ENCODE data around the gene SIGLEC11. TPM values are rescaled to one million over a fixed set of nuclear protein-coding genes. Genes with fewer than 3 reads are reported as not detected.
A peak's percentile ranks its signal among the peaks of the same experiment; 100 is the strongest.

SIGLEC11 gene
- total RNA-seq, 2 experiments from 2014 or later, result not detected

- Mint-ChIP-seq H3K36me3 (ENCODE audit: low read depth) (peaks cover 54% of the 10 kb centered on the region), H3K27ac (no peak overlapping the region), H3K4me3 (no peak overlapping the region), H3K4me1 (peaks cover 24% of the 10 kb centered on the region), H3K9me3 (no peaks in the 10 kb centered on the region), H3K27me3 (no peaks in the 10 kb centered on the region)
- ChIA-PET CTCF (no interaction called here), POLR2A (no interaction called here)
- no peak for DNase-seq
Observed at GRCh38 chr19:49999371-50000010, 38.5 kb upstream of the SIGLEC11 start.

- Mint-ChIP-seq H3K27ac (no peak overlapping the region), H3K4me1 (peaks cover 6% of the 10 kb centered on the region), H3K9me3 (no peaks in the 10 kb centered on the region), H3K27me3 (no peaks in the 10 kb centered on the region), H3K36me3 (ENCODE audit: low read depth) (peaks cover 50% of the 10 kb centered on the region), H3K4me3 (no peak overlapping the region)
- ChIA-PET POLR2A (no interaction called here), CTCF (interaction anchor here (0.6 kb wide), 2 partner anchors 58 to 265 kb away, joined by 3 to 6 read pairs; no protein-coding TSS in a partner anchor)
- DNase-seq, result peak; percentile 33
Observed at GRCh38 chr19:49997709-49998108, 36.7 kb upstream of the SIGLEC11 start.

- peaks cover 39% of the 10 kb centered on the region for H3K36me3 Mint-ChIP-seq (ENCODE audit: low read depth)
- CTCF ChIA-PET, result interaction anchor here (1.0 to 1.8 kb wide), 3 partner anchors 11 to 341 kb away, joined by 3 to 6 read pairs (median 3); partner anchors contain the start of genes ATF5, KCNC3 and NUP62
- DNase-seq, result no peak
Observed at GRCh38 chr19:49988433-49988832, 27.5 kb upstream of the SIGLEC11 start.

DNA sequence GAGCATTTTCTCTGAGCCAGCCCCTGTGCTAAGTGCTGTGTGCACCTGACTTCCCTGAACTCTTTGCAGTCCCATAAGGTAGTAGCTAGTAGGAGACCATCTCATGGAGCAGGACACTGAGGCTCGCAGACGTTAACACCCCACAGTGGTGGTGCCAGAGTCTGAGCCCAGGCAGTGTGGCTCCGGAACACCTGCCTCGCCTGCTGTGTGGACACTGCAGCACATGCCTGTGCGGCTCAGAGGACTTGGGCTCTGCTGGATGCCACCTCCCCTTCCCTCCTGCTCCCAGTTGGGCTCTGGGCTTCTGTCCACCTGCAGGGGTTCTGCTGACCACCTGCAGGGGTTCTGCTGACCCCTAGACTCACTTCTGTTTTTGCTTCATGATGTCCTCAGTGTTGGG, 27.0 kb upstream of the SIGLEC11 start:
- DNase-seq, result no peak
- CTCF ChIA-PET, result interaction anchor here (1.4 to 1.8 kb wide), 2 partner anchors 59 to 341 kb away, joined by 3 to 6 read pairs; partner anchors contain the start of genes ATF5, KCNC3 and NUP62
- no peaks in the 10 kb centered on the region for H3K27me3 Mint-ChIP-seq
- H3K4me3 Mint-ChIP-seq, result no peak overlapping the region
- no peaks in the 10 kb centered on the region for H3K4me1 Mint-ChIP-seq
- peaks cover 38% of the 10 kb centered on the region for H3K36me3 Mint-ChIP-seq (ENCODE audit: low read depth)
- no peaks in the 10 kb centered on the region for H3K9me3 Mint-ChIP-seq
- POLR2A ChIA-PET, result no interaction called here
- H3K27ac Mint-ChIP-seq, result no peak overlapping the region

More at GRCh38 chr19:49988433-49988832, 27.5 kb upstream of the SIGLEC11 start:
- no peaks in the 10 kb centered on the region for H3K4me1 Mint-ChIP-seq
- no peak overlapping the region for H3K4me3 Mint-ChIP-seq
- POLR2A ChIA-PET, result no interaction called here
- no peak overlapping the region for H3K27ac Mint-ChIP-seq
- H3K9me3 Mint-ChIP-seq, result no peaks in the 10 kb centered on the region
- H3K27me3 Mint-ChIP-seq, result no peaks in the 10 kb centered on the region

GRCh38 chr19:49987159-49987698, 26.3 kb upstream of the SIGLEC11 start:
- POLR2A ChIA-PET, result no interaction called here
- no peaks in the 10 kb centered on the region for H3K4me1 Mint-ChIP-seq
- H3K27me3 Mint-ChIP-seq, result no peaks in the 10 kb centered on the region
- no peak overlapping the region for H3K27ac Mint-ChIP-seq
- H3K4me3 Mint-ChIP-seq, result no peak overlapping the region
- no peaks in the 10 kb centered on the region for H3K9me3 Mint-ChIP-seq
- CTCF ChIA-PET, result interaction anchor here (0.9 to 1.8 kb wide), 5 partner anchors 8 to 342 kb away, joined by 3 to 6 read pairs (median 3); partner anchors contain the start of genes ATF5, KCNC3 and NUP62
- H3K36me3 Mint-ChIP-seq (ENCODE audit: low read depth), result peaks cover 31% of the 10 kb centered on the region
- DNase-seq, result peak; percentile 92

GRCh38 chr19:49986354-49986753, 25.4 kb upstream of the SIGLEC11 start:
- H3K4me3 Mint-ChIP-seq, result no peak overlapping the region
- H3K36me3 Mint-ChIP-seq (ENCODE audit: low read depth), result peaks cover 37% of the 10 kb centered on the region
- ChIA-PET CTCF (interaction anchor here (0.9 to 1.0 kb wide), 3 partner anchors 9 to 49 kb away, joined by 3 read pairs; no protein-coding TSS in a partner anchor), POLR2A (no interaction called here)
- H3K27ac Mint-ChIP-seq, result no peak overlapping the region
- DNase-seq, result no peak
- no peaks in the 10 kb centered on the region for H3K27me3 Mint-ChIP-seq
- no peaks in the 10 kb centered on the region for H3K4me1 Mint-ChIP-seq
- H3K9me3 Mint-ChIP-seq, result no peaks in the 10 kb centered on the region

- Mint-ChIP-seq H3K36me3 (ENCODE audit: low read depth) (peaks cover 33% of the 10 kb centered on the region), H3K4me3 (no peak overlapping the region), H3K4me1 (no peaks in the 10 kb centered on the region), H3K27me3 (no peaks in the 10 kb centered on the region), H3K27ac (no peak overlapping the region), H3K9me3 (no peaks in the 10 kb centered on the region)
- ChIA-PET CTCF (no interaction called here), POLR2A (no interaction called here)
- DNase-seq, result no peak
Observed at GRCh38 chr19:49985871-49986270, 24.9 kb upstream of the SIGLEC11 start.

- H3K27me3 Mint-ChIP-seq, result no peaks in the 10 kb centered on the region
- CTCF ChIA-PET, result interaction anchor here (1.1 to 1.5 kb wide), 4 partner anchors 20 to 94 kb away, joined by 3 to 5 read pairs (median 4); no protein-coding TSS in a partner anchor
- POLR2A ChIA-PET, result no interaction called here
- DNase-seq, result no peak
- H3K4me3 Mint-ChIP-seq, result no peak overlapping the region
- no peak overlapping the region for H3K27ac Mint-ChIP-seq
- no peaks in the 10 kb centered on the region for H3K4me1 Mint-ChIP-seq
- peaks cover 33% of the 10 kb centered on the region for H3K36me3 Mint-ChIP-seq (ENCODE audit: low read depth)
- no peaks in the 10 kb centered on the region for H3K9me3 Mint-ChIP-seq
Observed at GRCh38 chr19:49984491-49984890, 23.5 kb upstream of the SIGLEC11 start.

DNA sequence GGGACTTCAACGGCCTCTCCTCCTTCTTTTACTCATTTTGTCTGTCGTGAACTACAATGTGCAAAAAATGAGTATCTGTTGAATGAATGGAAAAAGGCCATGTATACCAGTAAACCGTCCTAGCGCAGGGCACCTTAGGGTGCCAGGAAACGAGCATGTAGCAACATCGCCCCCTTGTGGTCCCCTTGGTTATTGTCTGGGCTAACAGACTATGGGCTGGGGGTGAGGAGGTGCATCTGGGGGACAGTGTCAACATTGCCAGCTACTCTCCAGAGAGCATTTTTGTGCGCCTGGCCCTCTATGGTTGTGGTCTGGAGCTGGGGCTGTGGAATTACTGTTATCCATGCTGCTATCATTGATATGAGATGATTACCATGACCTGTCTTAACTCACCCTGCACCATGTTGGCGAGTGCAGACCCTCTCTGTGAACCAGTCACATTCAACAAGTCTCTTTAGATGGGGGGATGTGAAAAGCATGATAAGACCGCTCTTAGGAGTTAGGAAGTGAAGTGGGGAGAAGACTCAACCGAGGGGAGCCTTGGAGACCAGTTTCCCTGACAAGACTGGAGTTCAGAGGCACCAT, 22.8 kb upstream of the SIGLEC11 start:
- POLR2A ChIA-PET, result no interaction called here
- Mint-ChIP-seq H3K4me1 (no peaks in the 10 kb centered on the region), H3K9me3 (no peaks in the 10 kb centered on the region), H3K27me3 (no peaks in the 10 kb centered on the region), H3K36me3 (ENCODE audit: low read depth) (peaks cover 27% of the 10 kb centered on the region), H3K27ac (no peak overlapping the region), H3K4me3 (no peak overlapping the region)
- CTCF ChIA-PET, result interaction anchor here (1.1 to 1.5 kb wide), 3 partner anchors 21 to 94 kb away, joined by 3 to 4 read pairs (median 3); no protein-coding TSS in a partner anchor
- DNase-seq, result peak; percentile 83

GRCh38 chr19:49981603-49982593, 20.9 kb upstream of the SIGLEC11 start:
- no peak overlapping the region for H3K27ac Mint-ChIP-seq
- H3K4me3 Mint-ChIP-seq, result no peak overlapping the region
- ChIA-PET CTCF (no interaction called here), POLR2A (no interaction called here)
- H3K27me3 Mint-ChIP-seq, result no peaks in the 10 kb centered on the region
- no peaks in the 10 kb centered on the region for H3K9me3 Mint-ChIP-seq
- H3K36me3 Mint-ChIP-seq (ENCODE audit: low read depth), result peaks cover 14% of the 10 kb centered on the region
- no peak for DNase-seq
- H3K4me1 Mint-ChIP-seq, result no peaks in the 10 kb centered on the region

DNA sequence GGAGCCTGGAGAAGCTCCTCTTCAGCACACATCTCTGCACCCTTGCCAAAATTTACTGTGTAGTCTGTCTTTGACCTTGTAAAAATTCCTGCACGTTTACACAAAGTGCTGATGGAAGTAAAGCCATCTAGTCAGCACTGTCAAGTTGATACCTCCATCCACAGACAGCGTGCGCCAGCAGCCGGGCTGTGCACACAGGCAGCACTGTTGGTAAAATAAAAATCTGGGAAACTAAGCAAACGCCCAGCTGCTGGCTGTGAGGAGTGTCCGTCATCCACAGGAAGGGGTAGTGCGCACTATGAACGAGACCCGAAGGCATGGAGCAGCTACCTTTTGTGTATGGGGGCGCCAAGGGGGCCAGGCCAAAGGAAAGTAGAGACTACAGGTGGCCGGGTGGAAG, 17.4 kb upstream of the SIGLEC11 start:
- no peak overlapping the region for H3K27ac Mint-ChIP-seq
- no peaks in the 10 kb centered on the region for H3K4me1 Mint-ChIP-seq
- CTCF ChIA-PET, result interaction anchor here (1.2 kb wide), 1 partner anchor 11 kb away, joined by 3 read pairs; no protein-coding TSS in a partner anchor
- no peaks in the 10 kb centered on the region for H3K9me3 Mint-ChIP-seq
- no peak overlapping the region for H3K4me3 Mint-ChIP-seq
- POLR2A ChIA-PET, result no interaction called here
- no peak for DNase-seq
- H3K36me3 Mint-ChIP-seq (ENCODE audit: low read depth), result peaks cover 10% of the 10 kb centered on the region
- H3K27me3 Mint-ChIP-seq, result no peaks in the 10 kb centered on the region

DNA sequence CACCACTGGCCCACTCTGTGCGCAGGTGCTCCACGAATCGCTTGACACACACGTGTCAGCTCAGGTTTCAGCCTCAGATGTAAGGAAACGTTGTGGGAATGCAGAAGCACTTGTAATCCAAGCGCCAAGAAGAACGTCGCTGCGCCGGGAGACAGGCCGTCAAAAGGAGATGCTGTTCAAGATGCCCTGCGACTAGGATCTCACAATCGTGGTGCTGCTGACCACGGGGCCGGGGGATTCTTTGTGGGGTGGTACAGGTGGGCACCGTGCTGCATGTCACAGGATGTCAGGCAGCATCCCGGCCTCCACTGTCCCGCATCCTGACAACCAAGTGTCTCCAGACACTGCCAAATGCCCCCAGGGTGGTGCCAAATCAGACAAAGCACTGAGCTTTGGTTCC, 16.9 kb upstream of the SIGLEC11 start:
- Mint-ChIP-seq H3K27me3 (no peaks in the 10 kb centered on the region), H3K9me3 (no peaks in the 10 kb centered on the region), H3K36me3 (ENCODE audit: low read depth) (peaks cover 10% of the 10 kb centered on the region), H3K4me1 (no peaks in the 10 kb centered on the region), H3K27ac (no peak overlapping the region), H3K4me3 (no peak overlapping the region)
- POLR2A ChIA-PET, result no interaction called here
- no peak for DNase-seq
- CTCF ChIA-PET, result interaction anchor here (1.2 kb wide), 1 partner anchor 11 kb away, joined by 3 read pairs; no protein-coding TSS in a partner anchor
